Stimulated activated CD8-positive, alpha-beta memory T cell treated with anti-CD3 and anti-CD28 coated beads, Interleukin-12 subunit alpha, Interleukin-12 subunit beta, amount 100 ng/mL, for 1 hour (primary cell): ENCODE data around the gene PYY.
"Not testable (repeated sequence)": the region's sequence is repeated elsewhere in the genome, so short reads cannot be mapped to it uniquely, and the experiment has no call there.

Experiments used
- DNase-seq: peaks from one replicate; pipeline ENCODE4 v3.0.0-alpha.2; 2020; ENCODE audit warnings: low read depth

PYY gene

GRCh38 chr17:43945074-43945829, 8.5 kb downstream of the PYY start:
- no peak for DNase-seq

DNA sequence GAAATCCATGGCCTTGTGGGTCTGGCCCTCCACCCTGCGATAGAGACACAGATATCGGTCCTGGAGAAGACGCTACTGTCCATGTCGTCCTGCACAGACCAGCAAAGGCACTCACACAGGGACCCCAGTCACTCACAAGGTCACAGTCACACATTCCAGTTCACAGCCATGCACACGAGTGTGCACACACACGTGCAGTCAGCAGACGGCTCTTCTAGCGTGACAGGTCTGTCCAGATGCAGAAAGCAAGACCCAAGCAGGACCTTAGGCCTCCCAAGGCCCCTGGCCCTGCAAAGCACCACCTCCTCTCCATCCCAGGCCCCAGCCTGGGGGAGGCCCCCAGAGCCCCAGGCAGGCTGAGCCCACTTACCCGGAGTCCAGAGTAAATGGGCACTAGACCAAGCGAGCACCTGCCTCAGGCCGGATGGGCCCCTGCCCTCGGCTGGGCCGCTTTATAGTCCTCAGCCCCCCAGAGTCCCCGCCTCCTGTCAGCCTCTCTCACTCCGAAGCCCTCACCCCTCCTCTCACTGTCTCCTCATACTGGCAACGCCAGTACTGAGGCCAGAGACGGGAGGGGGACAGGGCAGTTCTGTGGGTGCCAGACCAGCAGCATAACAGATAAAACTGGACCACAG, 11.6 kb downstream of the PYY start, which contains the start of gene PPY:
Gene PPY (minus strand): TSS at position 426 of the 635 bp plus-strand sequence. CDS start 822 bp downstream, outside the sequence.
- no peak for DNase-seq

- no peak for DNase-seq
Measured at GRCh38 chr17:43940630-43941029, 13.1 kb downstream of the PYY start.

DNA sequence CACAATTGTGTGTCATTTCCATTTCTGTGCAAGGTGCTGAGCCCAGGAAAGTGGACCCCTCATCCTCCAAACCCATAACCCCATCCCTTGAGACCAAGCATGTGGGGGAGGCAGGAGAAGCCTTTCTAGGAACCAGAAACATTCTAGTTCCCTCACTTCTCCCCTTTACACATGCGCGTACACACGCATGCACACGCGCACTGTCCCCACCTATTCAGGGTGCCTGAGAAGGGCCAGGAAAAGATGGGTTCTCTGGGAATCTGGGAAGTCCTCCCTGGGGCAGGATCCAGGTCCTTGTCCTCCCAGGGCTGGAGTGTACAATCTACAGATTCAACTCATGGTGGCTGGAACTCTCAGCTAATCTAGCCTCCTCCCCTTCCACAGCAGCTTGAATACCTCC, 13.9 kb downstream of the PYY start:
- DNase-seq = no peak

- not testable (repeated sequence) for DNase-seq
Measured at GRCh38 chr17:43939452-43939851, 14.3 kb downstream of the PYY start.

DNA sequence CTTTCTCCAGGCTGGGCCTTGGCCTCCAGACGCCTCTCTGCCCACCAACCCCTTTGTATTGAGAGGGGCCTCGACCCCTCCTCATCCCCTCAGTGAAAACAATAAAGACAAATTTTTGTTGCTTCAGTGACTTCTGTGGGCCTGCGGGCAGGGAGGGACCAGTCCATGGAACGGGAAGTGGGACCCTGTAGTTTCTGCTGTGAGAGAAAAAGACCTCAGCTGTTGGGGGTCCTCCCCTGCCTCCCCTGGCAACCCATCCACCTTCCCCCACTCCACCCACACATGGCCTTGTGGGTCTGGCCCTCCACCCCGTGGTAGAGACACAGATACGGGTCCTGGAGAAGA, 14.9 kb downstream of the PYY start:
- no peak for DNase-seq

- DNase-seq = no peak
Measured at GRCh38 chr17:43936434-43936833, 17.3 kb downstream of the PYY start.

- DNase-seq = no peak
Measured at GRCh38 chr17:43935926-43936261, 17.8 kb downstream of the PYY start.

DNA sequence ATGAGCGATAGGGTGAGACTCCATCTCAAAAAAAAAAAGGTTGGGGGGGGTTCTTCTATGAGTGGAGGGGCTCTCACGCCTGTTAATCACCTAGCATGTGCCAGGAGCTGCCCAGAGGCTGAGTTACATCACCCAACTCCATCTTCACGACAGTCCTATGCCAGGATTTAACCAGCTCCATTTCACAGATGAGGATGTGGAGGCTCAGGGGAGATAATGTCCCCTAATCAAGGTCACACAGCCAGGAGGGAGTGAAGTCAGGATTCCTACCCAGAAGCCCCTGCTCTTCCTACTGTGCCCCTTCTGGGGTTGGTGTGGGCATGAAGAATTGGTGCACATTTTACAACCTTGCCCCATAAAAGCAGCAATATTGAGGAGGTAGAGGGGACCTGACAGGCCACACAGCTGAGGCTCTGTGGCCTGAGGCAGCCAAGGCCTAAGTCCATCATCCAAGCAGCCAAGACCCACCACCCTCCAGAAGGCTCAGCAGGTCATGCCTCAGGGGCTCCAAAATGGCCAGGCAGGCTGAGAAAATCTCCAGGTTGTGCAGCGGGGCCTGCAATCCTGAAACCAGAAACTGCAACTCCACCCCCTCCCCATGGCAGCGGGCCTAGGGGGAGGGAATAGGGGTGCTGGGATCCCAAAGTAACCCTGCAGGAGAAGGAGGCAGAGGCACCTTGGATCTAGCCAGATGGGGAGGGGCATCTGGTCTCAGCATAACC, 18.4 kb downstream of the PYY start:
- no peak for DNase-seq

DNA sequence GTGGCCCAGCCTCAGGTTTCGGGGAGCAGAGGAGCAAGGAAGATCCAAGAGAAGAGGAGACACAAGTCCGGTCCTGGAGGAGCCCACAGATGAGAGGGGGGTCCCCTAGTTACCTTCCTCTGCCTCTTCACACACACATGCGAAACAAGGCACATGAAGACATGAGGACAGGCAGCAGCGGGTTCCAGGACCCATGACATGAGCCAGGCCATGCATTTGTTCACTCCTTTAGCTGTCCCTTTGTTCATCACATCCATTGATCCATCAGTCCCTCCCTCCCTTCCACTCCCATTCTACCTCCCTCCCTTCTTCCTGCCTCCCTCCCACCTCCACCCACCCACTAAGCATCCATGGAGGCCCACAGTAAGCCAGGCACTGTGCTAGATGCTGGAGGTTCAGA, 20.8 kb downstream of the PYY start:
- no peak for DNase-seq

DNA sequence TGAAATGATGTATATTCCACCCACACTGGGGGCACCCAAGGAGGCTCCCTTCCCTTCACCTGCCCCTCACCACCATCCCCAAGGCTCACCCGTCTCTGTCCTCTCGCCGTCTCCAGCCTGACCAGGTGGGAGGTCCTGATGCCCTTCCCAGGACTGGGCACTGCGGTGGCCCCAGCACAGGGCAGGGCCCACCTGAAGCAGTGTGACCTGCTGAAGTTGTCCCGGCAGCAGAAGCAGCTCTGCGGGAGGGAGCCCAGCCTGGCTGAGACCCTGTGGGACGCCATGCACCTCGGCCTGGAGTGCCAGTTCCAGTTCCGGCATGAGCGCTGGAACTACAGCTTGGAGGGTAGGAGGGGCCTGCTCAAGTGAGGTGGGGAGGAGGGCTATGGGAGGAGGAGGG, 21.4 kb downstream of the PYY start:
- no peak for DNase-seq

DNA sequence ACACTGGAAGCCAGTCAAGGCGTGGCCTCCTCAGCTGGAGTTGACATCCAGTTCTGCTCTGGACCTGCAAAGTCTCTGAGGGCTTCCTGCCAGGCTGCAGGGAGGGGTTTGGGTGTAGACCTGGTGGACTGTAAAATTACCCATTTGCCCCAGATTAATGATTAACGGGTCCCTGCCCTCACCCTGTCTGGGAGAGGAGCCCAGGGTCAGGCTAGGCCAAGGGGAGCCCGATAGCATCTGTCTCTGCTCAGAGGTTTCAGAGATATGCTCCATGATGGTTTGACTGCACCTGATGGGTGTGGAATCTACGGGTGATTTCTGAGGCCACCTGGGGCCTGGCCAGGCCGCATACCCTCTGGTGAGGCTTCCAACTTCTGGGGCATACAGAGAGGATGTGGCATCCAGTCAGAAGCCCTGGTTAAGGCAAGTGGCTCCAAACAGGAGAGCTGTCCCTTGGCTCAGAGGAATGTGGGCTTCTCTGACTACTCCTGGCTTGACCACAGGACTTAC, 22.6 kb downstream of the PYY start:
- no peak for DNase-seq

- DNase-seq = no peak
Measured at GRCh38 chr17:43928609-43929008, 25.1 kb downstream of the PYY start.

DNA sequence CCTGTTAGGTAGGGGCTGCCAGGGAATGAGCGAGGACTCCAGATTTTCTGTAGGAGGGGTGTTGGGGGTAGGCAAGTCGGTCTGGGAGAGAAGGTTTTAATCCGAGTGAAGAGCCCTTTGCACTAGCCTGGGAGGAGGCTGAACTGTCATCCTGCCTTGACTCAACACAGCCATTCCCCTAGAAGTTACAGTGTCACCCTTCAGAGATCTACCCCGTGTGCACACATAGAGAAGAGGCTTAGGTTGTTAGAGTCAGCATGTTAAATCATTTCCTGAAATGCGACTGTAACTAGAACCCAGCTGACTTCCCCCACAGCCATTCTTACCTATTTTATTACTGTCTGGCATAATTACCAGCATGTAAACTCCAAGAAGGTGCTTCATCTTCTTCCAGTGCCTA, 25.8 kb downstream of the PYY start:
- DNase-seq = not testable (repeated sequence)

- no peak for DNase-seq
Measured at GRCh38 chr17:43927060-43927864, 26.5 kb downstream of the PYY start.

- no peak for DNase-seq
Measured at GRCh38 chr17:43924558-43924957, 29.2 kb downstream of the PYY start.

GRCh38 chr17:43920500-43921095, 33.1 kb downstream of the PYY start:
- DNase-seq = no peak

GRCh38 chr17:43918026-43918389, 35.7 kb downstream of the PYY start:
- no peak for DNase-seq

GRCh38 chr17:43917348-43918025, 36.3 kb downstream of the PYY start:
- DNase-seq = peak; percentile 20

DNA sequence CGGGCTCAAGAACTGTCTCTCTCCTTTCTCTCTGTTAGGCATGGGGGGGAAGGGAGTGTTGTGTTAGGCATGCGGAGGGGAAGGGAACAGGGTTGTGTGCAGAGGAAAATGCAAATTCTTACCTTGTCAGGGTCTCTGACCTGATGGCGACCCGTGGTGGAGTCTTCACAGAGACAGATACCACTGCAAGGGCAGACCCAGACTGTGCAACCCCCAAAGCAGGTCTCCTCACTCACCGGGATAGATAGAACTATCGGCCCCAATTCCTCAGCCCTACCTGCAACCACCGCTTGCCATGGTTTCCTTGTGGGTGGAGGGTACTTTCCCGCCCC, 36.8 kb downstream of the PYY start:
- DNase-seq = no peak

- no peak for DNase-seq
Measured at GRCh38 chr17:43916385-43916784, 37.4 kb downstream of the PYY start.
